Testis (tissue), 3 donors: ENCODE measurements around the gene SH2D3C. TPM values are rescaled to one million over a fixed set of nuclear protein-coding genes. Genes with fewer than 3 reads are reported as not detected.

Experiments
- DNase-seq: peaks from one replicate; pipeline ENCODE4 v3.0.0-alpha.2; 2019
- H3K27ac ChIP-seq, 2 donors: fragments of 200-600 bp; sonication (generic); one replicate each; pipeline ENCODE4 v1.5.1; 2019
- H3K27me3 ChIP-seq: fragments of 200-600 bp; sonication (generic); one replicate; pipeline ENCODE4 v1.5.1; 2019
- H3K36me3 ChIP-seq: fragments of 200-600 bp; sonication (generic); one replicate; pipeline ENCODE4 v1.5.1; 2017; ENCODE audit warnings: low read depth; ENCODE audit errors: missing control alignments
- H3K4me1 ChIP-seq: fragments of 200-600 bp; sonication (generic); one replicate; pipeline ENCODE4 v1.5.1; 2019
- H3K4me3 ChIP-seq, 2 donors: fragments of 200-600 bp; sonication (generic); one replicate each; pipeline ENCODE4 v1.5.1; 2017 to 2019
- H3K9me3 ChIP-seq: fragments of 200-600 bp; sonication (generic); one replicate; pipeline ENCODE4 v1.5.1; 2017
- POLR2A ChIP-seq: fragments of 450-650 bp; IDR thresholded peaks from one replicate; pipeline ENCODE4 v1.6.1; 2017; ENCODE audit warnings: antibody characterized with exemption, mild to moderate bottlenecking, moderate library complexity
- WGBS, 2 donors: methylation state at CpG; one replicate each; pipeline ENCODE4 v1.1.5; 2018; 5-methylcytosine and 5-hydroxymethylcytosine counted together
- intact Hi-C: fragments of 100-400 bp; cut with DNase I; formaldehyde crosslinking; loops from one replicate; pipeline ENCODE4 v1.15.1; 2023; ENCODE audit warnings: low total_unique reads
- microRNA-seq, 2 donors: library from miRNA; unstranded; fragments of <30 nt; microRNA quantifications; one replicate each; pipeline ENCODE4, GENCODE V29; 2016; ENCODE audit warnings: borderline number of aligned reads in 2 of 2, borderline replicate concordance in 1 of 2
- polyA plus RNA-seq: library from polyadenylated mRNA; stranded (reverse); fragments of 350-450 nt; fragmentation: Illumina TruSeq; extraction: RNeasy Lipid Tissue Mini Kit (QIAGEN cat#74804); gene quantifications from one replicate; pipeline ENCODE4 v1.2.3, GENCODE V29; 2014; ENCODE audit warnings: low read depth, low replicate concordance; ENCODE audit not compliant: insufficient read depth
- total RNA-seq, 2 donors: library from RNA; depleted of rRNA; stranded (reverse); fragments of >200 nt; gene quantifications; one replicate each; pipeline ENCODE4 v1.2.3, GENCODE V29; 2016
- TF ChIP-seq, protein P1 (sequence below), 3 experiments: fragments of 450-650 bp in 2 of 3; fragments of 200-600 bp in 1 of 3; sonication (generic) in 1 of 3; IDR thresholded peaks; one replicate each; pipeline ENCODE4 v1.5.1; 2016 to 2019; ENCODE audit warnings: antibody characterized with exemption in 3 of 3, mild to moderate bottlenecking in 2 of 3, moderate library complexity in 1 of 3

The SH2D3C gene
- total and polyA plus RNA-seq, 3 donors from 2014 or later, result 6.6 to 9.6 (median 8.8) TPM

GRCh38 chr9:127690735-127691134 is 87.7 kb downstream of the SH2D3C start:
- no peaks in the 10 kb centered on the region for H3K36me3 ChIP-seq
- intact Hi-C loops, result no loop called here

GRCh38 chr9:127689329-127690000 is 89.0 kb downstream of the SH2D3C start:
- H3K9me3 ChIP-seq, result no peaks in the 10 kb centered on the region
- H3K27me3 ChIP-seq, result no peaks in the 10 kb centered on the region
- H3K36me3 ChIP-seq, result no peaks in the 10 kb centered on the region
- intact Hi-C loops, result no loop called here
- no peak overlapping the region for H3K4me3 ChIP-seq
- DNase-seq, result no peak
- H3K27ac ChIP-seq, result no peak overlapping the region
- 89 to 95% methylated on average over 10 to 13 of the region's 13 CpGs for WGBS, 2 donors
- TF ChIP-seq, protein P1, sequence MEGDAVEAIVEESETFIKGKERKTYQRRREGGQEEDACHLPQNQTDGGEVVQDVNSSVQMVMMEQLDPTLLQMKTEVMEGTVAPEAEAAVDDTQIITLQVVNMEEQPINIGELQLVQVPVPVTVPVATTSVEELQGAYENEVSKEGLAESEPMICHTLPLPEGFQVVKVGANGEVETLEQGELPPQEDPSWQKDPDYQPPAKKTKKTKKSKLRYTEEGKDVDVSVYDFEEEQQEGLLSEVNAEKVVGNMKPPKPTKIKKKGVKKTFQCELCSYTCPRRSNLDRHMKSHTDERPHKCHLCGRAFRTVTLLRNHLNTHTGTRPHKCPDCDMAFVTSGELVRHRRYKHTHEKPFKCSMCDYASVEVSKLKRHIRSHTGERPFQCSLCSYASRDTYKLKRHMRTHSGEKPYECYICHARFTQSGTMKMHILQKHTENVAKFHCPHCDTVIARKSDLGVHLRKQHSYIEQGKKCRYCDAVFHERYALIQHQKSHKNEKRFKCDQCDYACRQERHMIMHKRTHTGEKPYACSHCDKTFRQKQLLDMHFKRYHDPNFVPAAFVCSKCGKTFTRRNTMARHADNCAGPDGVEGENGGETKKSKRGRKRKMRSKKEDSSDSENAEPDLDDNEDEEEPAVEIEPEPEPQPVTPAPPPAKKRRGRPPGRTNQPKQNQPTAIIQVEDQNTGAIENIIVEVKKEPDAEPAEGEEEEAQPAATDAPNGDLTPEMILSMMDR (IDR thresholded peaks at IDR 0.05), result no peak
- no peak for TF ChIP-seq POLR2A
- no peaks in the 10 kb centered on the region for H3K4me1 ChIP-seq

More at GRCh38 chr9:127690735-127691134, 87.7 kb downstream of the SH2D3C start:
- no peak overlapping the region for H3K27ac ChIP-seq
- peaks cover 8% of the 10 kb centered on the region for H3K4me1 ChIP-seq
- 92 to 96% methylated on average over 10 of the region's 10 CpGs for WGBS, 2 donors
- no peaks in the 10 kb centered on the region for H3K27me3 ChIP-seq
- no peaks in the 10 kb centered on the region for H3K9me3 ChIP-seq
- no peak overlapping the region for H3K4me3 ChIP-seq
- DNase-seq, result no peak
- no peak for TF ChIP-seq POLR2A
- TF ChIP-seq, protein P1 (IDR thresholded peaks at IDR 0.05), result no peak

Small RNA genes lying within 50 kb of the gene (microRNA-seq; reads per million reads assigned to microRNA genes)
- gene MIR2861 (0 reads per million in 2 donors), gene MIR3960 (0 reads per million in 2 donors)

Other genes starting within 250 kb of the SH2D3C start
- 10 to 100 TPM; 33.1 to 36.1 TPM for gene STXBP1, start 166.4 kb downstream of the SH2D3C start, total RNA-seq
- gene STXBP1, start 166.4 kb downstream of the SH2D3C start, polyA plus RNA-seq, result 21.2 TPM
- 10 to 100 TPM; 11.6 to 26.5 TPM for gene CFAP157, start 71.7 kb downstream of the SH2D3C start, total RNA-seq
- gene CFAP157, start 71.7 kb downstream of the SH2D3C start, polyA plus RNA-seq, result 30.6 TPM
- gene PTRH1, start 63.0 kb downstream of the SH2D3C start, total RNA-seq, result 10 to 100 TPM; 19.0 to 24.5 TPM
- gene PTRH1, start 63.0 kb downstream of the SH2D3C start, polyA plus RNA-seq, result 18.2 TPM
- 10 to 100 TPM; 25.0 to 32.7 TPM for gene TTC16, start 62.6 kb downstream of the SH2D3C start, total RNA-seq
- 46.2 TPM for gene TTC16, start 62.6 kb downstream of the SH2D3C start, polyA plus RNA-seq
- 10 to 100 TPM; 28.7 to 32.0 TPM for gene TOR2A, start 43.4 kb downstream of the SH2D3C start, total RNA-seq
- gene TOR2A, start 43.4 kb downstream of the SH2D3C start, polyA plus RNA-seq, result 30.4 TPM
- gene CDK9, start 7.4 kb upstream of the SH2D3C start, total RNA-seq, result 100 to 1,000 TPM; 136 to 163 TPM
- 77.1 TPM for gene CDK9, start 7.4 kb upstream of the SH2D3C start, polyA plus RNA-seq
- 100 to 1,000 TPM in 1 of 2 donors, 10 to 100 TPM in 1; 99.3 to 105 TPM for gene FPGS, start 24.2 kb upstream of the SH2D3C start, total RNA-seq
- gene FPGS, start 24.2 kb upstream of the SH2D3C start, polyA plus RNA-seq, result 37.9 TPM
- 100 to 1,000 TPM; 132 to 214 TPM for gene ENG, start 76.0 kb upstream of the SH2D3C start, total RNA-seq
- gene ENG, start 76.0 kb upstream of the SH2D3C start, polyA plus RNA-seq, result 144 TPM
- gene AK1, start 99.0 kb upstream of the SH2D3C start, total RNA-seq, result 100 to 1,000 TPM in 1 of 2 donors, 10 to 100 TPM in 1; 86.7 to 103 TPM
- gene AK1, start 99.0 kb upstream of the SH2D3C start, polyA plus RNA-seq, result 154 TPM
- 10 to 100 TPM; 46.3 to 70.3 TPM for gene ST6GALNAC6, start 120.9 kb upstream of the SH2D3C start, total RNA-seq
- gene ST6GALNAC6, start 120.9 kb upstream of the SH2D3C start, polyA plus RNA-seq, result 43.0 TPM
- gene ST6GALNAC4, start 138.4 kb upstream of the SH2D3C start, total RNA-seq, result 10 to 100 TPM; 18.8 to 24.7 TPM
- 10.3 TPM for gene ST6GALNAC4, start 138.4 kb upstream of the SH2D3C start, polyA plus RNA-seq
- gene PIP5KL1, start 152.1 kb upstream of the SH2D3C start, total RNA-seq, result 10 to 100 TPM in 1 of 2 donors, 1 to 10 TPM in 1; 8.4 to 10.2 TPM
- 3.9 TPM for gene PIP5KL1, start 152.1 kb upstream of the SH2D3C start, polyA plus RNA-seq
- gene DPM2, start 159.2 kb upstream of the SH2D3C start, total RNA-seq, result 10 to 100 TPM; 33.5 to 36.4 TPM
- gene DPM2, start 159.2 kb upstream of the SH2D3C start, polyA plus RNA-seq, result 46.6 TPM
- 100 to 1,000 TPM; 119 to 129 TPM for gene EEIG1, start 202.3 kb upstream of the SH2D3C start, total RNA-seq
- 75.7 TPM for gene EEIG1, start 202.3 kb upstream of the SH2D3C start, polyA plus RNA-seq